ENCODE measurements around the gene ITM2B.
"Not testable (repeated sequence)": the region's sequence is repeated elsewhere in the genome, so short reads cannot be mapped to it uniquely, and the experiment has no call there.

Gene ITM2B

GRCh38 chr13:48235341-48236135 is 2.5 kb downstream of the ITM2B start:
- no peak for DNase-seq (ENCODE audit: low spot score)
- TF ChIP-seq CTCF (IDR thresholded peaks at IDR 0.05): no peak
- Histone ChIP-seq H3K4me3 (peak overlapping the region; percentile 91), H3K27ac (peak overlapping the region; percentile 99 to 100)

- TF ChIP-seq CTCF (IDR thresholded peaks at IDR 0.05): no peak
- H3K4me3 ChIP-seq: peak overlapping the region; percentile 91
- no peak for DNase-seq (ENCODE audit: low spot score)
- H3K27ac ChIP-seq: peak overlapping the region; percentile 99 to 100
These were observed 3.7 kb downstream of the ITM2B start for GRCh38 chr13:48236528-48237353.

- DNase-seq (ENCODE audit: low spot score); H3K4me3 ChIP-seq: not testable (repeated sequence)
- H3K27ac ChIP-seq: peak overlapping the region in 1 of 2 donors; percentile 29
These were observed 6.4 kb downstream of the ITM2B start for GRCh38 chr13:48239369-48239768.

GRCh38 chr13:48241651-48242050 is 8.6 kb downstream of the ITM2B start:
- Histone ChIP-seq H3K4me3 (no peak overlapping the region), H3K27ac (no peak overlapping the region)
- no peak for DNase-seq (ENCODE audit: low spot score)
- no peak for TF ChIP-seq CTCF (IDR thresholded peaks at IDR 0.05)

- Histone ChIP-seq H3K4me3 (no peak overlapping the region), H3K27ac (no peak overlapping the region)
- TF ChIP-seq CTCF (IDR thresholded peaks at IDR 0.05): no peak
- no peak for DNase-seq (ENCODE audit: low spot score)
These were observed 9.7 kb downstream of the ITM2B start for GRCh38 chr13:48242677-48243076.

GRCh38 chr13:48244159-48244558 is 11.2 kb downstream of the ITM2B start:
- no peak for DNase-seq (ENCODE audit: low spot score)
- H3K4me3 ChIP-seq: no peak overlapping the region
- H3K27ac ChIP-seq: no peak overlapping the region
- TF ChIP-seq CTCF (IDR thresholded peaks at IDR 0.05): no peak

- no peak for TF ChIP-seq CTCF (IDR thresholded peaks at IDR 0.05)
- Histone ChIP-seq H3K27ac (no peak overlapping the region), H3K4me3 (no peak overlapping the region)
- DNase-seq (ENCODE audit: low spot score): no peak
These were observed 13.1 kb downstream of the ITM2B start for GRCh38 chr13:48246102-48246501.
